A549 (cell line): ENCODE data around the gene MYO18B. TPM values are rescaled to one million over a fixed set of nuclear protein-coding genes. Genes with fewer than 3 reads are reported as not detected.

Source experiments
- ATAC-seq, 2 experiments: fragments of 200-7000 bp in 1 of 2; fragments of >200 bp in 1 of 2; cut with Nextera tagmentation in 1 of 2; cut with Tn5 transposase in 1 of 2; 3 replicates each; pipeline versions ENCODE4 v1.8.0 to v1.9.1; 2018 to 2020; ENCODE audit warnings: mild to moderate bottlenecking in 1 of 2, moderate library complexity in 1 of 2
- CTCF ChIA-PET: fragments of 300-600 bp; sonication (Branson Sonifier 250); formaldehyde crosslinking; extraction: SDS; loops from one replicate; lab custom pipeline; 2021; ENCODE audit warnings: antibody characterized with exemption, inconsistent platforms; lab: Yijun Ruan, JAX
- POLR2A ChIA-PET: fragments of 350-600 bp; formaldehyde crosslinking; extraction: SDS; loops from one replicate; lab custom pipeline; 2021; ENCODE audit warnings: antibody characterized with exemption, inconsistent platforms; lab: Yijun Ruan, JAX
- DNase-seq, 2 experiments: peaks; one replicate each; pipeline versions ENCODE4 v3.0.0 to v3.0.0-alpha.2; 2011 to 2016; ENCODE audit warnings: low read depth in 1 of 2, low spot score in 1 of 2
- FAIRE-seq: peaks from 2 replicates; lab custom pipeline; 2011; peaks lifted over from hg19 to GRCh38; lab: Jason Lieb, UNC
- H3K27ac ChIP-seq, 2 experiments: fragments of >200 bp; sonication (Bioruptor Twin); formaldehyde crosslinking; 3 replicates each; pipeline ENCODE4 v1.5.1; 2016 to 2017
- H3K4me1 ChIP-seq: fragments of >200 bp; sonication (Bioruptor Twin); formaldehyde crosslinking; 3 replicates; pipeline ENCODE4 v1.6.1; 2016
- H3K4me2 ChIP-seq: fragments of >200 bp; sonication (Bioruptor Twin); formaldehyde crosslinking; 3 replicates; pipeline ENCODE4 v1.6.1; 2016
- H3K4me3 ChIP-seq: fragments of >200 bp; sonication (Bioruptor Twin); formaldehyde crosslinking; 3 replicates; pipeline ENCODE4 v1.5.1; 2016
- H3K9me3 ChIP-seq: fragments of >200 bp; sonication (Bioruptor Twin); formaldehyde crosslinking; 3 replicates; pipeline ENCODE4 v1.6.1; 2016
- BCL3 ChIP-seq: fragments of >200 bp; sonication (Bioruptor Twin); formaldehyde crosslinking; IDR thresholded peaks from 3 replicates; pipeline ENCODE4 v1.6.1; 2016
- BHLHE40 ChIP-seq: IDR thresholded peaks from 2 replicates; pipeline ENCODE4 v1.6.1; 2012; ENCODE audit warnings: low read depth, low read length, inconsistent platforms
- CBX8 ChIP-seq: fragments of 200-600 bp; sonication (generic); IDR thresholded peaks from 2 replicates; pipeline ENCODE4 v1.6.1; 2016
- CHD2 ChIP-seq: fragments of 150-350 bp; IDR thresholded peaks from 2 replicates; pipeline ENCODE4 v1.6.1; 2014; ENCODE audit warnings: low read length; ENCODE audit not compliant: partially characterized antibody
- CHD4 ChIP-seq: fragments of 200-600 bp; sonication (generic); IDR thresholded peaks from 2 replicates; pipeline ENCODE4 v1.6.1; 2016; ENCODE audit warnings: antibody characterized with exemption, mild to moderate bottlenecking, borderline replicate concordance
- CTCF ChIP-seq: fragments of >200 bp; sonication (Bioruptor Twin); formaldehyde crosslinking; IDR thresholded peaks from 3 replicates; pipeline ENCODE4 v1.5.1; 2016
- EHF ChIP-seq: fragments of 250-450 bp; sonication (Bioruptor Pico); IDR thresholded peaks from 2 replicates; pipeline ENCODE4 v1.5.0; 2020; ENCODE audit warnings: mild to moderate bottlenecking
- ELK1 ChIP-seq: fragments of 150-350 bp; IDR thresholded peaks from 2 replicates; pipeline ENCODE4 v1.6.1; 2014; ENCODE audit warnings: low read depth, mild to moderate bottlenecking, low read length
- EP300 ChIP-seq, 2 experiments: fragments of >200 bp; sonication (Bioruptor Twin); formaldehyde crosslinking; IDR thresholded peaks; 2 replicates in 1 of 2; 3 replicates in 1 of 2; pipeline ENCODE4 v1.6.1; 2016 to 2017
- ESRRA ChIP-seq: fragments of 150-350 bp; IDR thresholded peaks from 2 replicates; pipeline ENCODE4 v1.6.1; 2014; ENCODE audit warnings: mild to moderate bottlenecking, low read length, borderline replicate concordance
- HMGXB4 ChIP-seq: fragments of 250-450 bp; sonication (Bioruptor Pico); IDR thresholded peaks from 2 replicates; pipeline ENCODE4 v1.5.0; 2021; ENCODE audit warnings: mild to moderate bottlenecking, moderate library complexity, borderline replicate concordance
- HOXB13 ChIP-seq: fragments of 250-450 bp; sonication (Bioruptor Pico); IDR thresholded peaks from 2 replicates; pipeline ENCODE4 v1.5.0; 2020; ENCODE audit warnings: low read depth, mild to moderate bottlenecking, moderate library complexity
- HOXB5 ChIP-seq: fragments of 250-450 bp; sonication (Bioruptor Pico); IDR thresholded peaks from 2 replicates; pipeline ENCODE4 v1.5.0; 2020; ENCODE audit warnings: mild to moderate bottlenecking, moderate library complexity
- JUNB ChIP-seq: fragments of >200 bp; sonication (Bioruptor Twin); formaldehyde crosslinking; IDR thresholded peaks from 2 replicates; pipeline ENCODE4 v1.6.1; 2016
- MAFK ChIP-seq: fragments of 450-650 bp; IDR thresholded peaks from 2 replicates; pipeline ENCODE4 v1.6.1; 2014; ENCODE audit not compliant: partially characterized antibody
- MAZ ChIP-seq: fragments of 150-350 bp; IDR thresholded peaks from 2 replicates; pipeline ENCODE4 v1.6.1; 2014; ENCODE audit warnings: antibody characterized with exemption, low read depth, low read length, borderline replicate concordance
- NR3C1 ChIP-seq: fragments of >200 bp; sonication (Bioruptor Twin); formaldehyde crosslinking; IDR thresholded peaks from 3 replicates; pipeline ENCODE4 v1.6.1; 2017
- PHF8 ChIP-seq: fragments of 200-600 bp; sonication (generic); IDR thresholded peaks from 2 replicates; pipeline ENCODE4 v1.6.1; 2016; ENCODE audit warnings: low read depth, mild to moderate bottlenecking, antibody characterized with exemption, moderate library complexity, borderline replicate concordance
- POLR2A ChIP-seq: IDR thresholded peaks from 2 replicates; pipeline ENCODE4 v1.6.1; 2012; ENCODE audit warnings: mild to moderate bottlenecking, low read length
- POLR2AphosphoS2 ChIP-seq: conservative IDR thresholded peaks from 2 replicates; pipeline ENCODE4 v1.6.1; 2012; ENCODE audit warnings: low read length, improper control_type of control experiment, inconsistent platforms
- RAD21 ChIP-seq, 2 experiments: fragments of >200 bp in 1 of 2; sonication (Bioruptor Twin) in 1 of 2; formaldehyde crosslinking in 1 of 2; IDR thresholded peaks in 1 of 2; conservative IDR thresholded peaks in 1 of 2; 2 replicates in 1 of 2; 3 replicates in 1 of 2; pipeline ENCODE4 v1.6.1; 2012 to 2018; ENCODE audit warnings: inconsistent platforms in 1 of 2
- RCOR1 ChIP-seq: fragments of 150-350 bp; IDR thresholded peaks from 2 replicates; pipeline ENCODE4 v1.6.1; 2014; ENCODE audit warnings: antibody characterized with exemption, low read length, low read depth
- REST ChIP-seq: fragments of 200-600 bp; sonication (generic); IDR thresholded peaks from 2 replicates; pipeline ENCODE4 v1.6.1; 2016; ENCODE audit warnings: antibody characterized with exemption, mild to moderate bottlenecking, moderate library complexity
- RFX5 ChIP-seq: fragments of 450-650 bp; IDR thresholded peaks from 2 replicates; pipeline ENCODE4 v1.7.1; 2014; ENCODE audit warnings: antibody characterized with exemption, mild to moderate bottlenecking, moderate library complexity
- ZC3H11A ChIP-seq: fragments of 450-650 bp; IDR thresholded peaks from 2 replicates; pipeline ENCODE4 v1.6.1; 2014; ENCODE audit warnings: antibody characterized with exemption, mild to moderate bottlenecking
- WGBS: methylation state at CpG from one replicate; pipeline ENCODE4 v1.1.6; 2017; ENCODE audit errors: missing lambda C conversion rate; 5-methylcytosine and 5-hydroxymethylcytosine counted together
- polyA plus RNA-seq, 4 experiments: library from polyadenylated mRNA; depleted of rRNA in 3 of 4; stranded (reverse); fragments of >200 nt; fragmentation: RNase III in 1 of 4; extraction: RNeasy Plus Mini Kit Qiagen cat#74134 plus additional on column Dnase treatment in 1 of 4; gene quantifications; 2 replicates in 3 of 4; 3 replicates in 1 of 4; pipeline ENCODE4 v1.2.3, GENCODE V29; 2011 to 2017

Gene MYO18B
- polyA plus RNA-seq, 2 of the 4 experiments (the other 2 are of a cell fraction): 0.01 TPM

- POLR2A ChIA-PET: no interaction called here
- Histone ChIP-seq H3K4me1 (no peaks in the 10 kb centered on the region), H3K4me2 (no peak overlapping the region)
- DNase-seq (no peak), FAIRE-seq (no peak)
- TF ChIP-seq EHF (CRISPR knock-in tag) (no peak), MAFK (no peak), RCOR1 (no peak), CTCF (no peak), BCL3 (no peak), ELK1 (no peak), HOXB13 (CRISPR knock-in tag) (no peak), POLR2A (no peak)
- TF ChIP-seq, all 56 proteins: peak for 0
- Histone ChIP-seq H3K4me3 (no peak overlapping the region), H3K9me3 (no peaks in the 10 kb centered on the region), H3K27ac (no peak overlapping the region)
- no peak for ATAC-seq
- 72% methylated on average over 2 of the region's 2 CpGs for WGBS
- CTCF ChIA-PET: interaction anchor here (0.8 to 2.1 kb wide), 2 partner anchors 76 to 235 kb away, joined by 3 to 6 read pairs; no protein-coding TSS in a partner anchor
Measured at GRCh38 chr22:25696763-25697162, 45.2 kb upstream of the MYO18B start.

- ChIA-PET POLR2A (no interaction called here), CTCF (interaction anchor here (0.8 to 2.1 kb wide), 2 partner anchors 75 to 236 kb away, joined by 3 to 6 read pairs; no protein-coding TSS in a partner anchor)
- no peak overlapping the region for H3K4me3 ChIP-seq
Measured at GRCh38 chr22:25697181-25697664, 44.8 kb upstream of the MYO18B start.

More at GRCh38 chr22:25697181-25697664, 44.8 kb upstream of the MYO18B start:
- ATAC-seq (no peak), DNase-seq (no peak), FAIRE-seq (no peak)
- no peak overlapping the region for H3K27ac ChIP-seq
- H3K4me2 ChIP-seq: no peak overlapping the region
- 88% methylated on average over 5 of the region's 5 CpGs for WGBS
- TF ChIP-seq RAD21 (conservative IDR thresholded peaks at IDR 0.05 in 1 of 2, IDR thresholded peaks at IDR 0.05 in 1 of 2) (no peak), MAZ (no peak), JUNB (no peak), EP300 (IDR thresholded peaks at IDR 0.05) (no peak), REST (no peak), PHF8 (no peak), CHD4 (no peak), CBX8 (no peak), HOXB5 (CRISPR knock-in tag) (no peak), POLR2AphosphoS2 (no peak), BHLHE40 (no peak), ESRRA (no peak), HMGXB4 (no peak), ZC3H11A (no peak), RFX5 (no peak), CHD2 (no peak), NR3C1 (no peak), MAFK (no peak)
- H3K9me3 ChIP-seq: no peaks in the 10 kb centered on the region
- H3K4me1 ChIP-seq: no peaks in the 10 kb centered on the region
